H7 (cell line): ENCODE results near the gene SLC28A1. TPM values are rescaled to one million over a fixed set of nuclear protein-coding genes. Genes with fewer than 3 reads are reported as not detected.

ENCODE experiments used
- DNase-seq: peaks from one replicate; pipeline ENCODE4 v3.0.0; 2012
- H3K27me3 ChIP-seq: 2 replicates; pipeline ENCODE4 v1.6.0; 2011; ENCODE audit warnings: mild to moderate bottlenecking, low read length; ENCODE audit not compliant: control insufficient read depth, insufficient read depth
- H3K36me3 ChIP-seq: replicated peaks from 2 replicates; pipeline ENCODE4 v1.5.1; 2011; ENCODE audit warnings: low read length; ENCODE audit not compliant: control insufficient read depth, insufficient read depth
- H3K4me3 ChIP-seq: 2 replicates; pipeline ENCODE4 v1.5.1; 2011; ENCODE audit warnings: low read depth, mild to moderate bottlenecking, control low read depth, low read length, moderate library complexity; ENCODE audit not compliant: insufficient read depth
- total RNA-seq: library from RNA; depleted of rRNA; stranded (reverse); fragments of >200 nt; shearing (Covaris generic); gene quantifications from 2 replicates; pipeline ENCODE4 v1.2.3, GENCODE V29; 2014

SLC28A1 gene
- total RNA-seq, 1 experiment from 2014 or later: not detected

- no peaks in the 10 kb centered on the region for H3K27me3 ChIP-seq
- no peaks in the 10 kb centered on the region for H3K36me3 ChIP-seq
- no peak for DNase-seq
- H3K4me3 ChIP-seq: no peak overlapping the region
These were observed 58.0 kb downstream of the SLC28A1 start for GRCh38 chr15:84942456-84942855.

- Histone ChIP-seq H3K36me3 (no peaks in the 10 kb centered on the region), H3K4me3 (no peak overlapping the region), H3K27me3 (no peaks in the 10 kb centered on the region)
- no peak for DNase-seq
These were observed 59.8 kb downstream of the SLC28A1 start for GRCh38 chr15:84944311-84944710.

GRCh38 chr15:84944861-84945260 lies 60.4 kb downstream of the SLC28A1 start:
- Histone ChIP-seq H3K4me3 (no peak overlapping the region), H3K36me3 (no peaks in the 10 kb centered on the region), H3K27me3 (no peaks in the 10 kb centered on the region)
- no peak for DNase-seq

- Histone ChIP-seq H3K36me3 (no peaks in the 10 kb centered on the region), H3K27me3 (no peaks in the 10 kb centered on the region), H3K4me3 (no peak overlapping the region)
- no peak for DNase-seq
These were observed 62.5 kb downstream of the SLC28A1 start for GRCh38 chr15:84946772-84947489.

- DNase-seq: no peak
- no peak overlapping the region for H3K4me3 ChIP-seq
- no peaks in the 10 kb centered on the region for H3K36me3 ChIP-seq
- no peaks in the 10 kb centered on the region for H3K27me3 ChIP-seq
These were observed 63.7 kb downstream of the SLC28A1 start for GRCh38 chr15:84947947-84948830.

- Histone ChIP-seq H3K4me3 (no peak overlapping the region), H3K36me3 (no peaks in the 10 kb centered on the region), H3K27me3 (no peaks in the 10 kb centered on the region)
- no peak for DNase-seq
These were observed 64.6 kb downstream of the SLC28A1 start for GRCh38 chr15:84949043-84949442.

- H3K36me3 ChIP-seq: no peaks in the 10 kb centered on the region
- no peak overlapping the region for H3K4me3 ChIP-seq
- no peaks in the 10 kb centered on the region for H3K27me3 ChIP-seq
- no peak for DNase-seq
These were observed 65.5 kb downstream of the SLC28A1 start for GRCh38 chr15:84949845-84950569.

GRCh38 chr15:84950570-84951111 lies 66.2 kb downstream of the SLC28A1 start:
- DNase-seq: no peak
- H3K36me3 ChIP-seq: no peaks in the 10 kb centered on the region
- no peak overlapping the region for H3K4me3 ChIP-seq
- no peaks in the 10 kb centered on the region for H3K27me3 ChIP-seq

- no peaks in the 10 kb centered on the region for H3K27me3 ChIP-seq
- H3K4me3 ChIP-seq: no peak overlapping the region
- DNase-seq: no peak
- no peaks in the 10 kb centered on the region for H3K36me3 ChIP-seq
These were observed 67.3 kb downstream of the SLC28A1 start for GRCh38 chr15:84951736-84952135.

- DNase-seq: no peak
- H3K36me3 ChIP-seq: no peaks in the 10 kb centered on the region
- H3K4me3 ChIP-seq: no peak overlapping the region
- no peaks in the 10 kb centered on the region for H3K27me3 ChIP-seq
These were observed 68.7 kb downstream of the SLC28A1 start for GRCh38 chr15:84953136-84953535.

- Histone ChIP-seq H3K4me3 (no peak overlapping the region), H3K27me3 (no peaks in the 10 kb centered on the region), H3K36me3 (no peaks in the 10 kb centered on the region)
- no peak for DNase-seq
These were observed 69.3 kb downstream of the SLC28A1 start for GRCh38 chr15:84953726-84954125.

- DNase-seq: peak; percentile 80
- Histone ChIP-seq H3K27me3 (no peaks in the 10 kb centered on the region), H3K36me3 (no peaks in the 10 kb centered on the region), H3K4me3 (no peak overlapping the region)
These were observed 70.8 kb downstream of the SLC28A1 start for GRCh38 chr15:84955089-84955848.

- Histone ChIP-seq H3K27me3 (no peaks in the 10 kb centered on the region), H3K4me3 (no peak overlapping the region), H3K36me3 (no peaks in the 10 kb centered on the region)
- no peak for DNase-seq
These were observed 71.7 kb downstream of the SLC28A1 start for GRCh38 chr15:84956199-84956598.
